ENCODE measurements around the gene KHDRBS2. TPM values are rescaled to one million over a fixed set of nuclear protein-coding genes. Genes with fewer than 3 reads are reported as not detected.

The KHDRBS2 gene
- total and polyA plus RNA-seq, 8 donors: 0.05 to 0.12 (median 0.09) TPM; not detected in 3

- TF ChIP-seq, protein P1, sequence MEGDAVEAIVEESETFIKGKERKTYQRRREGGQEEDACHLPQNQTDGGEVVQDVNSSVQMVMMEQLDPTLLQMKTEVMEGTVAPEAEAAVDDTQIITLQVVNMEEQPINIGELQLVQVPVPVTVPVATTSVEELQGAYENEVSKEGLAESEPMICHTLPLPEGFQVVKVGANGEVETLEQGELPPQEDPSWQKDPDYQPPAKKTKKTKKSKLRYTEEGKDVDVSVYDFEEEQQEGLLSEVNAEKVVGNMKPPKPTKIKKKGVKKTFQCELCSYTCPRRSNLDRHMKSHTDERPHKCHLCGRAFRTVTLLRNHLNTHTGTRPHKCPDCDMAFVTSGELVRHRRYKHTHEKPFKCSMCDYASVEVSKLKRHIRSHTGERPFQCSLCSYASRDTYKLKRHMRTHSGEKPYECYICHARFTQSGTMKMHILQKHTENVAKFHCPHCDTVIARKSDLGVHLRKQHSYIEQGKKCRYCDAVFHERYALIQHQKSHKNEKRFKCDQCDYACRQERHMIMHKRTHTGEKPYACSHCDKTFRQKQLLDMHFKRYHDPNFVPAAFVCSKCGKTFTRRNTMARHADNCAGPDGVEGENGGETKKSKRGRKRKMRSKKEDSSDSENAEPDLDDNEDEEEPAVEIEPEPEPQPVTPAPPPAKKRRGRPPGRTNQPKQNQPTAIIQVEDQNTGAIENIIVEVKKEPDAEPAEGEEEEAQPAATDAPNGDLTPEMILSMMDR (IDR thresholded peaks at IDR 0.05): no peak
- no peaks in the 10 kb centered on the region for H3K36me3 ChIP-seq
- H3K4me3 ChIP-seq: no peak overlapping the region
- FAIRE-seq: no peak
- H3K9me3 ChIP-seq: no peaks in the 10 kb centered on the region
- 28 to 48% methylated on average over 1 of the region's 1 CpG for whole genome bisulfite sequencing, 2 donors
- no peaks in the 10 kb centered on the region for H3K4me1 ChIP-seq
- H3K27me3 ChIP-seq: no peaks in the 10 kb centered on the region
- no peak for ATAC-seq
- H3K27ac ChIP-seq: no peak overlapping the region
- no peak for DNase-seq
- intact Hi-C loops (cut with DNase I): no loop called here
Measured at GRCh38 chr6:61935242-61935846, 350.7 kb downstream of the KHDRBS2 start.

- FAIRE-seq (no peak), ATAC-seq (no peak), DNase-seq (no peak)
- WGBS, 2 donors: 73 to 82% methylated on average over 2 of the region's 2 CpGs
- no peak overlapping the region for H3K27ac ChIP-seq
- no peaks in the 10 kb centered on the region for H3K27me3 ChIP-seq
- H3K36me3 ChIP-seq: no peaks in the 10 kb centered on the region
- H3K4me3 ChIP-seq: no peak overlapping the region
- TF ChIP-seq, protein P1 (IDR thresholded peaks at IDR 0.05): no peak
- intact Hi-C loops (cut with DNase I): no loop called here
- H3K4me1 ChIP-seq: no peaks in the 10 kb centered on the region
- no peaks in the 10 kb centered on the region for H3K9me3 ChIP-seq
Measured at GRCh38 chr6:61909486-61909885, 376.5 kb downstream of the KHDRBS2 start.

DNA sequence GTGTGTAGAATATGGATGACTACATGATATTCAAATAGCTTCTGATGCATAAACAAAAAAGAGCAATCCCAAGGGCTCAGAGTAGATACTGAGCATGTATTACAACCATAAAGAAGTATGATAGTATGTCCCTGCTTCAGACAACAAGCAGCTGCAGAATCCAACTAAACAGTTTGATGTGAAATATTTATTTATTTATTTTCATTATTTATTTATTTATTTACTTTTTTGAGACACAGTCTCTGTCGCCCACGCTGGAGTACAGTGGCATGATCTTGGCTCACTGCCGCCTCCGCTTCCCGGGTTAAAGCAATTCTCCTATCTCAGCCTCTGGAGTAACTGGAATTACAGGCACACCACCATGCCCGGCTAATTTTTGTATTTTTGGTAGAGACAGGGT is 384.3 kb downstream of the KHDRBS2 start:
- FAIRE-seq (no peak), DNase-seq (no peak), ATAC-seq (no peak)
- Histone ChIP-seq H3K9me3 (no peaks in the 10 kb centered on the region), H3K4me1 (no peaks in the 10 kb centered on the region), H3K27ac (no peak overlapping the region), H3K36me3 (no peaks in the 10 kb centered on the region), H3K4me3 (no peak overlapping the region), H3K27me3 (no peaks in the 10 kb centered on the region)
- TF ChIP-seq, protein P1 (IDR thresholded peaks at IDR 0.05): no peak
- WGBS, 2 donors: 88 to 95% methylated on average over 6 of the region's 6 CpGs
- intact Hi-C loops (cut with DNase I): no loop called here

GRCh38 chr6:61894536-61894935 is 391.5 kb downstream of the KHDRBS2 start:
- intact Hi-C loops (cut with DNase I): no loop called here
- ATAC-seq (no peak), DNase-seq (no peak), FAIRE-seq (no peak)
- TF ChIP-seq, protein P1 (IDR thresholded peaks at IDR 0.05): no peak
- H3K4me3 ChIP-seq: no peak overlapping the region
- H3K4me1 ChIP-seq: no peaks in the 10 kb centered on the region
- H3K36me3 ChIP-seq: no peaks in the 10 kb centered on the region
- no peak overlapping the region for H3K27ac ChIP-seq
- no peaks in the 10 kb centered on the region for H3K27me3 ChIP-seq
- H3K9me3 ChIP-seq: no peaks in the 10 kb centered on the region
- WGBS, 2 donors: 61 to 68% methylated on average over 9 of the region's 9 CpGs

- WGBS, 2 donors: 48 to 75% methylated on average over 1 of the region's 1 CpG
- ATAC-seq (no peak), DNase-seq (no peak), FAIRE-seq (no peak)
- Histone ChIP-seq H3K4me1 (no peaks in the 10 kb centered on the region), H3K27ac (no peak overlapping the region), H3K9me3 (no peaks in the 10 kb centered on the region), H3K27me3 (no peaks in the 10 kb centered on the region), H3K4me3 (no peak overlapping the region), H3K36me3 (no peaks in the 10 kb centered on the region)
- intact Hi-C loops (cut with DNase I): no loop called here
- TF ChIP-seq, protein P1 (IDR thresholded peaks at IDR 0.05): no peak
Measured at GRCh38 chr6:61887423-61887822, 398.6 kb downstream of the KHDRBS2 start.
